ENCODE results near the gene KRT2. TPM values are rescaled to one million over a fixed set of nuclear protein-coding genes. Genes with fewer than 3 reads are reported as not detected.

Gene KRT2
- polyA plus RNA-seq, 2 donors: 0.09 to 0.12 TPM

DNA sequence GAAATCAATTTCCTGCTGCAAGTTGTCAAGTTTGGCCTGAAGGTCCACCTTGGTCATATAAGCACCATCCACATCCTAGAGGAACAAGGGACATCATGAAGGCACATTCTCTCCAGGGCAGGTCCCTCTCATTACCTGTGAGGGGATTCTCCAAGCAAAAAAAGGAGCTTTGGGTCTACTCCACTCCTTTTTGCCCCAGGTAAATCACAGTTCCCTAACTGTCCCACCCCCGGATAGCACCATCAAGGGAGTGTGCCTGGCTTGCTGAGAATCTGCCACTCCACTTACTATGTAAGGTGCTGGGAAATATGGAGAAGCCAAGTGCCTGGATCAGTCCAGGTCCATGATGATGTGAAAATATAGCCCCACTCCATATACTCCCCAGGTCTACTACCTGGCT, 25.7 kb upstream of the KRT2 start:
- Histone ChIP-seq H3K4me3 (ENCODE audit: low read depth in 1 of 2, low read length in 2 of 2) (no peak overlapping the region), H3K4me1 (ENCODE audit: control insufficient read depth in 2 of 2, insufficient read depth in 2 of 2, low read length in 1 of 2) (no peaks in the 10 kb centered on the region), H3K9me3 (ENCODE audit: control insufficient read depth in 2 of 2, insufficient read depth in 1 of 2, low read depth in 1 of 2, low read length in 1 of 2) (no peaks in the 10 kb centered on the region), H3K27me3 (ENCODE audit: control insufficient read depth in 1 of 2, insufficient read depth in 2 of 2, low read length in 2 of 2) (no peaks in the 10 kb centered on the region), H3K27ac (ENCODE audit: low read depth in 2 of 2, low read length in 1 of 2) (no peak overlapping the region), H3K36me3 (ENCODE audit: control insufficient read depth in 2 of 2, insufficient read depth in 2 of 2, low read length in 1 of 2) (no peaks in the 10 kb centered on the region)
- 69 to 82% methylated on average over 1 of the region's 1 CpG for WGBS, 2 donors

DNA sequence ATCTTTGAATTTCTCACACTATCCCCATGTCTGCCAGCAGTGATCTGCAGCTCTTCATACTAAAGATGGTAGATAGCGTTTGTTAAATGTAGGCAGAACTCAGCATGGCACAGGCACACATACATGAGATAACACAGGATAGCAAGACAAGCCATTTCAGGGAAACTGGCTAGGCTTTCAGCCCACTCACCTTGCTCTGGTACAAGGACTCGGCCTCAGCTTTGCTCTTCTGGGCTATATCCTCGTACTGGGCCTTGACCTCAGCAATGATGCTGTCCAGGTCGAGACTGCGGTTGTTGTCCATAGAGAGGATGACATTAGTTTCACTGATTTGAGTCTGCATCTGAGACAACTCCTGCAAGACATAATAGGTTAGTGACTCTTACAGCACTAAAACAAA, 25.1 kb upstream of the KRT2 start:
- no peak overlapping the region for H3K27ac ChIP-seq (ENCODE audit: low read depth in 2 of 2, low read length in 1 of 2)
- no peaks in the 10 kb centered on the region for H3K9me3 ChIP-seq (ENCODE audit: control insufficient read depth in 2 of 2, insufficient read depth in 1 of 2, low read depth in 1 of 2, low read length in 1 of 2)
- no peak overlapping the region for H3K4me3 ChIP-seq (ENCODE audit: low read depth in 1 of 2, low read length in 2 of 2)
- H3K36me3 ChIP-seq (ENCODE audit: control insufficient read depth in 2 of 2, insufficient read depth in 2 of 2, low read length in 1 of 2): no peaks in the 10 kb centered on the region
- 84 to 88% methylated on average over 5 of the region's 5 CpGs for WGBS, 2 donors
- H3K27me3 ChIP-seq (ENCODE audit: control insufficient read depth in 1 of 2, insufficient read depth in 2 of 2, low read length in 2 of 2): no peaks in the 10 kb centered on the region
- H3K4me1 ChIP-seq (ENCODE audit: control insufficient read depth in 2 of 2, insufficient read depth in 2 of 2, low read length in 1 of 2): no peaks in the 10 kb centered on the region

GRCh38 chr12:52676163-52676562, 24.2 kb upstream of the KRT2 start:
- Histone ChIP-seq H3K36me3 (ENCODE audit: control insufficient read depth in 2 of 2, insufficient read depth in 2 of 2, low read length in 1 of 2) (no peaks in the 10 kb centered on the region), H3K9me3 (ENCODE audit: control insufficient read depth in 2 of 2, insufficient read depth in 1 of 2, low read depth in 1 of 2, low read length in 1 of 2) (no peaks in the 10 kb centered on the region), H3K4me1 (ENCODE audit: control insufficient read depth in 2 of 2, insufficient read depth in 2 of 2, low read length in 1 of 2) (no peaks in the 10 kb centered on the region), H3K27ac (ENCODE audit: low read depth in 2 of 2, low read length in 1 of 2) (no peak overlapping the region), H3K27me3 (ENCODE audit: control insufficient read depth in 1 of 2, insufficient read depth in 2 of 2, low read length in 2 of 2) (no peaks in the 10 kb centered on the region), H3K4me3 (ENCODE audit: low read depth in 1 of 2, low read length in 2 of 2) (no peak overlapping the region)
- 92 to 93% methylated on average over 7 of the region's 7 CpGs for WGBS, 2 donors

- Histone ChIP-seq H3K27me3 (ENCODE audit: control insufficient read depth in 1 of 2, insufficient read depth in 2 of 2, low read length in 2 of 2) (no peaks in the 10 kb centered on the region), H3K9me3 (ENCODE audit: control insufficient read depth in 2 of 2, insufficient read depth in 1 of 2, low read depth in 1 of 2, low read length in 1 of 2) (no peaks in the 10 kb centered on the region), H3K27ac (ENCODE audit: low read depth in 2 of 2, low read length in 1 of 2) (no peak overlapping the region), H3K4me3 (ENCODE audit: low read depth in 1 of 2, low read length in 2 of 2) (no peak overlapping the region), H3K4me1 (ENCODE audit: control insufficient read depth in 2 of 2, insufficient read depth in 2 of 2, low read length in 1 of 2) (no peaks in the 10 kb centered on the region), H3K36me3 (ENCODE audit: control insufficient read depth in 2 of 2, insufficient read depth in 2 of 2, low read length in 1 of 2) (no peaks in the 10 kb centered on the region)
- WGBS, 2 donors: 94% methylated on average over 26 to 28 of the region's 28 CpGs
Observed at GRCh38 chr12:52675301-52675701, 23.3 kb upstream of the KRT2 start.

- Histone ChIP-seq H3K36me3 (ENCODE audit: control insufficient read depth in 2 of 2, insufficient read depth in 2 of 2, low read length in 1 of 2) (no peaks in the 10 kb centered on the region), H3K27me3 (ENCODE audit: control insufficient read depth in 1 of 2, insufficient read depth in 2 of 2, low read length in 2 of 2) (no peaks in the 10 kb centered on the region), H3K4me1 (ENCODE audit: control insufficient read depth in 2 of 2, insufficient read depth in 2 of 2, low read length in 1 of 2) (no peaks in the 10 kb centered on the region), H3K4me3 (ENCODE audit: low read depth in 1 of 2, low read length in 2 of 2) (no peak overlapping the region), H3K27ac (ENCODE audit: low read depth in 2 of 2, low read length in 1 of 2) (no peak overlapping the region), H3K9me3 (ENCODE audit: control insufficient read depth in 2 of 2, insufficient read depth in 1 of 2, low read depth in 1 of 2, low read length in 1 of 2) (no peaks in the 10 kb centered on the region)
- 90 to 95% methylated on average over 4 of the region's 4 CpGs for WGBS, 2 donors
Observed at GRCh38 chr12:52674433-52674775, 22.4 kb upstream of the KRT2 start.

DNA sequence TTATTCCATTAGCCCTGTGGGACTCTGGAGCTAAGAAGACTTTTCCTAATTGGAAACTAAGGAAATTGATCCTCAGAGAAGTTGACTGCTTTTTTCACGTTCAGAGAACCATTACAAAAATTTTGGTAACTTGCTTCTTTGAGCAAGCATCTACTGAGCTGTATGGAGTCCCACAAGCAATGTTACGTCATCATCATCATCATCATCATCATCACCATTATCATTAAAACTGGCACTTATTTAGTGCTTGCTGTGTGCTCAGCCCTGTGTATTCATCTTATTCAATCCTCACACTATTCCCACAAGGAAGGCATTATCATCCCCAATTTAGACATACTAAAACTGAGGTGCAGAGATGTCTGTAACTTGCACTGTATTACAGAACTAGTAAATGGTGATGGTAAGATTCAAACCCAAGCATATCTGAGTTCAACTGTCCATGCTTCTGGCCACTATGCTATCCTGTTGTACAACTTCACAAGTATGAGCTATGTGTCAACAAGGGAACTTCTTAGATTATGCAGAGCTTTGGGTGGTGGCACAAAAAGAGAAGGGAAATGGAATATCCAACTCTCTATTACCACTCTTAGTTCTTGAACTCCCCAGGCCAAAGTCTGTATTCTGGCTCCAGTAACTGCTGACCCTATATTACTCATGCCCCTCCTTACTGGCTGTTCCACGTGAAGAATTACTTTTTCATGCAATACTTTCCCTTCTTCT, 21.9 kb upstream of the KRT2 start:
- Histone ChIP-seq H3K4me1 (ENCODE audit: control insufficient read depth in 2 of 2, insufficient read depth in 2 of 2, low read length in 1 of 2) (no peaks in the 10 kb centered on the region), H3K27ac (ENCODE audit: low read depth in 2 of 2, low read length in 1 of 2) (no peak overlapping the region), H3K9me3 (ENCODE audit: control insufficient read depth in 2 of 2, insufficient read depth in 1 of 2, low read depth in 1 of 2, low read length in 1 of 2) (no peaks in the 10 kb centered on the region), H3K27me3 (ENCODE audit: control insufficient read depth in 1 of 2, insufficient read depth in 2 of 2, low read length in 2 of 2) (no peaks in the 10 kb centered on the region), H3K36me3 (ENCODE audit: control insufficient read depth in 2 of 2, insufficient read depth in 2 of 2, low read length in 1 of 2) (no peaks in the 10 kb centered on the region), H3K4me3 (ENCODE audit: low read depth in 1 of 2, low read length in 2 of 2) (no peak overlapping the region)
- 69 to 72% methylated on average over 3 of the region's 3 CpGs for WGBS, 2 donors

GRCh38 chr12:52673217-52673616, 21.2 kb upstream of the KRT2 start:
- Histone ChIP-seq H3K4me1 (ENCODE audit: control insufficient read depth in 2 of 2, insufficient read depth in 2 of 2, low read length in 1 of 2) (no peaks in the 10 kb centered on the region), H3K4me3 (ENCODE audit: low read depth in 1 of 2, low read length in 2 of 2) (no peak overlapping the region), H3K27ac (ENCODE audit: low read depth in 2 of 2, low read length in 1 of 2) (no peak overlapping the region), H3K27me3 (ENCODE audit: control insufficient read depth in 1 of 2, insufficient read depth in 2 of 2, low read length in 2 of 2) (no peaks in the 10 kb centered on the region), H3K36me3 (ENCODE audit: control insufficient read depth in 2 of 2, insufficient read depth in 2 of 2, low read length in 1 of 2) (no peaks in the 10 kb centered on the region), H3K9me3 (ENCODE audit: control insufficient read depth in 2 of 2, insufficient read depth in 1 of 2, low read depth in 1 of 2, low read length in 1 of 2) (no peaks in the 10 kb centered on the region)
- WGBS, 2 donors: 65 to 69% methylated on average over 5 of the region's 5 CpGs

DNA sequence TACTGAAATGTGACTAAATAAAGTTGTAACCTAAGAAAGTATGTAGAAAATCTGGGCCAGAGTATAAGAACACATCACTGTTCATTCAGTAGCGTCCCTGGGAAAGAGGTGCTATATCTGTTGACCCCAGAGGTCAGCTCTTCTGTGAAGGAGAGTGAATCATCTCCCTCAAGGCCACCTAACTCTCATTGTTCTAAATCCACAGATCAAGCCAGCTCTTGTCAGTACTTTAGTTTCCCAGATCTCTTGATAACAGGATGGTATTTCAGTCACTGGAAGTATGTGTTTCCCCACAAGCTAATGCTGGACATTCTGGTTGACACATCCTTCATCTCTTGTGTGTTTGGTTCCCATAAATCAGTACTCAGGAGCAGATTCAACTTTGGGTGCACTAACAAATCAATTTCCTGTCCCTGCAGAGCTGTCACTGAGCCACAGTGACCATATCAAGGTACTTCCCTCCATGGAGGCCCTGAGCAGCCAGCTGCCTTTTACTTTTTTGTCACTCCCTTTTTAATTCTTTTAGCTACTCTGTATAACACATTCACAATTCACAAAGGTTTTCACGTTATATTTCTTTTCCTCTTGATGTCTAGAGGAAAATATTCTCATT, 20.4 kb upstream of the KRT2 start:
- Histone ChIP-seq H3K36me3 (ENCODE audit: control insufficient read depth in 2 of 2, insufficient read depth in 2 of 2, low read length in 1 of 2) (no peaks in the 10 kb centered on the region), H3K27ac (ENCODE audit: low read depth in 2 of 2, low read length in 1 of 2) (no peak overlapping the region), H3K4me1 (ENCODE audit: control insufficient read depth in 2 of 2, insufficient read depth in 2 of 2, low read length in 1 of 2) (no peaks in the 10 kb centered on the region), H3K4me3 (ENCODE audit: low read depth in 1 of 2, low read length in 2 of 2) (no peak overlapping the region), H3K9me3 (ENCODE audit: control insufficient read depth in 2 of 2, insufficient read depth in 1 of 2, low read depth in 1 of 2, low read length in 1 of 2) (no peaks in the 10 kb centered on the region), H3K27me3 (ENCODE audit: control insufficient read depth in 1 of 2, insufficient read depth in 2 of 2, low read length in 2 of 2) (no peaks in the 10 kb centered on the region)
- 62 to 74% methylated on average over 2 of the region's 2 CpGs for WGBS, 2 donors

- H3K27me3 ChIP-seq (ENCODE audit: control insufficient read depth in 1 of 2, insufficient read depth in 2 of 2, low read length in 2 of 2): no peaks in the 10 kb centered on the region
- no peaks in the 10 kb centered on the region for H3K36me3 ChIP-seq (ENCODE audit: control insufficient read depth in 2 of 2, insufficient read depth in 2 of 2, low read length in 1 of 2)
- no peak overlapping the region for H3K27ac ChIP-seq (ENCODE audit: low read depth in 2 of 2, low read length in 1 of 2)
- WGBS, 2 donors: 89 to 90% methylated on average over 3 of the region's 3 CpGs
- no peaks in the 10 kb centered on the region for H3K4me1 ChIP-seq (ENCODE audit: control insufficient read depth in 2 of 2, insufficient read depth in 2 of 2, low read length in 1 of 2)
- H3K4me3 ChIP-seq (ENCODE audit: low read depth in 1 of 2, low read length in 2 of 2): no peak overlapping the region
- H3K9me3 ChIP-seq (ENCODE audit: control insufficient read depth in 2 of 2, insufficient read depth in 1 of 2, low read depth in 1 of 2, low read length in 1 of 2): no peaks in the 10 kb centered on the region
Observed at GRCh38 chr12:52670961-52671360, 18.9 kb upstream of the KRT2 start.

GRCh38 chr12:52670506-52670905, 18.5 kb upstream of the KRT2 start:
- Histone ChIP-seq H3K4me1 (ENCODE audit: control insufficient read depth in 2 of 2, insufficient read depth in 2 of 2, low read length in 1 of 2) (no peaks in the 10 kb centered on the region), H3K27ac (ENCODE audit: low read depth in 2 of 2, low read length in 1 of 2) (no peak overlapping the region), H3K9me3 (ENCODE audit: control insufficient read depth in 2 of 2, insufficient read depth in 1 of 2, low read depth in 1 of 2, low read length in 1 of 2) (no peaks in the 10 kb centered on the region), H3K27me3 (ENCODE audit: control insufficient read depth in 1 of 2, insufficient read depth in 2 of 2, low read length in 2 of 2) (no peaks in the 10 kb centered on the region), H3K36me3 (ENCODE audit: control insufficient read depth in 2 of 2, insufficient read depth in 2 of 2, low read length in 1 of 2) (no peaks in the 10 kb centered on the region), H3K4me3 (ENCODE audit: low read depth in 1 of 2, low read length in 2 of 2) (no peak overlapping the region)
- WGBS, 2 donors: 88% methylated on average over 4 of the region's 4 CpGs
